Nephron progenitor cell (in vitro differentiated cells): ENCODE data around the gene ITGB5.

Experiments used
- DNase-seq: peaks from one replicate; pipeline ENCODE4 v3.0.0; 2021
- H3K27ac Mint-ChIP-seq: 2 replicates; pipeline ENCODE4 v1.8.0; 2021; ENCODE audit warnings: mild to moderate bottlenecking, moderate library complexity, mixed read lengths
- H3K27me3 Mint-ChIP-seq: 2 replicates; pipeline ENCODE4 v1.8.0; 2021; ENCODE audit warnings: mild to moderate bottlenecking, low read depth, mixed read lengths; ENCODE audit not compliant: poor library complexity
- H3K36me3 Mint-ChIP-seq: 2 replicates; pipeline ENCODE4 v1.8.0; 2021; ENCODE audit warnings: low read depth, mixed read lengths
- H3K4me1 Mint-ChIP-seq: 2 replicates; pipeline ENCODE4 v1.8.0; 2021; ENCODE audit warnings: mixed read lengths
- H3K4me3 Mint-ChIP-seq: 2 replicates; pipeline ENCODE4 v1.8.0; 2021; ENCODE audit warnings: mild to moderate bottlenecking, moderate library complexity, mixed read lengths
- H3K9me3 Mint-ChIP-seq: 2 replicates; pipeline ENCODE4 v1.8.0; 2021; ENCODE audit warnings: mild to moderate bottlenecking, moderate library complexity, mixed read lengths
- CTCF ChIP-seq: fragments of 200-600 bp; sonication (generic); IDR thresholded peaks from 2 replicates; pipeline ENCODE4 v1.5.0; 2021; ENCODE audit warnings: antibody characterized with exemption

Gene ITGB5

GRCh38 chr3:124918524-124918923, 31.4 kb upstream of the ITGB5 start:
- H3K27me3 Mint-ChIP-seq, result peaks cover 13% of the 10 kb centered on the region
- H3K4me1 Mint-ChIP-seq, result peaks cover 5% of the 10 kb centered on the region
- no peak overlapping the region for H3K27ac Mint-ChIP-seq
- no peaks in the 10 kb centered on the region for H3K9me3 Mint-ChIP-seq
- no peak for TF ChIP-seq CTCF
- DNase-seq, result no peak
- H3K4me3 Mint-ChIP-seq, result no peak overlapping the region
- no peaks in the 10 kb centered on the region for H3K36me3 Mint-ChIP-seq

- Mint-ChIP-seq H3K4me3 (no peak overlapping the region), H3K36me3 (no peaks in the 10 kb centered on the region), H3K4me1 (peaks cover 5% of the 10 kb centered on the region), H3K27ac (peak overlapping the region; percentile 5), H3K27me3 (peaks cover 22% of the 10 kb centered on the region), H3K9me3 (no peaks in the 10 kb centered on the region)
- no peak for TF ChIP-seq CTCF
- no peak for DNase-seq
These were observed 29.8 kb upstream of the ITGB5 start for GRCh38 chr3:124916837-124917409.

GRCh38 chr3:124915254-124915653, 28.1 kb upstream of the ITGB5 start:
- DNase-seq, result no peak
- no peaks in the 10 kb centered on the region for H3K36me3 Mint-ChIP-seq
- no peak for TF ChIP-seq CTCF
- no peaks in the 10 kb centered on the region for H3K9me3 Mint-ChIP-seq
- H3K4me3 Mint-ChIP-seq, result no peak overlapping the region
- H3K27me3 Mint-ChIP-seq, result peaks cover 21% of the 10 kb centered on the region
- peaks cover 5% of the 10 kb centered on the region for H3K4me1 Mint-ChIP-seq
- no peak overlapping the region for H3K27ac Mint-ChIP-seq

- peaks cover 5% of the 10 kb centered on the region for H3K4me1 Mint-ChIP-seq
- H3K36me3 Mint-ChIP-seq, result no peaks in the 10 kb centered on the region
- no peak overlapping the region for H3K4me3 Mint-ChIP-seq
- H3K9me3 Mint-ChIP-seq, result no peaks in the 10 kb centered on the region
- DNase-seq, result no peak
- no peak for TF ChIP-seq CTCF
- peaks cover 24% of the 10 kb centered on the region for H3K27me3 Mint-ChIP-seq
- H3K27ac Mint-ChIP-seq, result no peak overlapping the region
These were observed 20.8 kb upstream of the ITGB5 start for GRCh38 chr3:124907957-124908356.

- Mint-ChIP-seq H3K9me3 (no peaks in the 10 kb centered on the region), H3K4me3 (no peak overlapping the region), H3K36me3 (no peaks in the 10 kb centered on the region), H3K27ac (no peak overlapping the region), H3K27me3 (peaks cover 18% of the 10 kb centered on the region), H3K4me1 (peaks cover 5% of the 10 kb centered on the region)
- no peak for TF ChIP-seq CTCF
- DNase-seq, result no peak
These were observed 17.8 kb upstream of the ITGB5 start for GRCh38 chr3:124904835-124905492.
